ENCODE data around the gene FAM118B. TPM values are rescaled to one million over a fixed set of nuclear protein-coding genes. Genes with fewer than 3 reads are reported as not detected.

FAM118B gene
- total RNA-seq, 1 donor from 2014 or later = 11.7 TPM

- intact Hi-C loops (cut with micrococcal nuclease) = loop anchor here (10.0 kb wide), 1 partner anchor 592 kb away; the partner anchor contains the start of gene CHEK1
- no peak for DNase-seq
- peaks cover 4% of the 10 kb centered on the region for H3K36me3 Mint-ChIP-seq (ENCODE audit: low read depth)
- TF ChIP-seq CTCF (IDR thresholded peaks at IDR 0.05) = no peak
- H3K9me3 Mint-ChIP-seq = no peaks in the 10 kb centered on the region
- no peak overlapping the region for H3K27ac Mint-ChIP-seq
- peaks cover 31% of the 10 kb centered on the region for H3K4me1 Mint-ChIP-seq
- ATAC-seq (ENCODE audit: low read depth) = no peak
- POLR2A ChIA-PET = no interaction called here
- CTCF ChIA-PET = no interaction called here
- no peak overlapping the region for H3K4me3 Mint-ChIP-seq
- no peaks in the 10 kb centered on the region for H3K27me3 Mint-ChIP-seq
Observed at GRCh38 chr11:126216526-126217305, 5.1 kb downstream of the FAM118B start.

- Mint-ChIP-seq H3K9me3 (no peaks in the 10 kb centered on the region), H3K4me3 (no peak overlapping the region)
Observed at GRCh38 chr11:126217491-126217890, 5.9 kb downstream of the FAM118B start.

GRCh38 chr11:126219547-126219946 lies 8.0 kb downstream of the FAM118B start:
- POLR2A ChIA-PET = no interaction called here
- H3K27me3 Mint-ChIP-seq = no peaks in the 10 kb centered on the region
- ATAC-seq (ENCODE audit: low read depth) = no peak
- CTCF ChIA-PET = interaction anchor here (1.4 kb wide), 1 partner anchor 11 kb away, joined by 4 read pairs; no protein-coding TSS in a partner anchor
- intact Hi-C loops (cut with micrococcal nuclease) = loop anchor here (10.0 kb wide), 1 partner anchor 595 kb away; the partner anchor contains the start of gene CHEK1
- no peak for TF ChIP-seq CTCF (IDR thresholded peaks at IDR 0.05)
- H3K27ac Mint-ChIP-seq = no peak overlapping the region
- H3K4me1 Mint-ChIP-seq = peaks cover 17% of the 10 kb centered on the region
- DNase-seq = no peak
- no peak overlapping the region for H3K4me3 Mint-ChIP-seq
- no peaks in the 10 kb centered on the region for H3K9me3 Mint-ChIP-seq
- no peaks in the 10 kb centered on the region for H3K36me3 Mint-ChIP-seq (ENCODE audit: low read depth)

More at GRCh38 chr11:126217491-126217890, 5.9 kb downstream of the FAM118B start:
- ATAC-seq (ENCODE audit: low read depth) = no peak
- no peaks in the 10 kb centered on the region for H3K27me3 Mint-ChIP-seq
- TF ChIP-seq CTCF (IDR thresholded peaks at IDR 0.05) = no peak
- intact Hi-C loops (cut with micrococcal nuclease) = loop anchor here (10.0 kb wide), 1 partner anchor 593 kb away; the partner anchor contains the start of gene CHEK1
- no peak for DNase-seq
- H3K36me3 Mint-ChIP-seq (ENCODE audit: low read depth) = no peaks in the 10 kb centered on the region
- ChIA-PET CTCF (no interaction called here), POLR2A (no interaction called here)
- H3K4me1 Mint-ChIP-seq = peaks cover 24% of the 10 kb centered on the region
- H3K27ac Mint-ChIP-seq = no peak overlapping the region

- H3K36me3 Mint-ChIP-seq (ENCODE audit: low read depth) = peaks cover 10% of the 10 kb centered on the region
Observed at GRCh38 chr11:126224647-126225294, 13.2 kb downstream of the FAM118B start.

More at GRCh38 chr11:126224647-126225294, 13.2 kb downstream of the FAM118B start:
- DNase-seq (no peak), ATAC-seq (ENCODE audit: low read depth) (no peak)
- no peak overlapping the region for H3K27ac Mint-ChIP-seq
- intact Hi-C loops (cut with micrococcal nuclease) = no loop called here
- H3K4me3 Mint-ChIP-seq = no peak overlapping the region
- POLR2A ChIA-PET = no interaction called here
- no peak for TF ChIP-seq CTCF (IDR thresholded peaks at IDR 0.05)
- CTCF ChIA-PET = no interaction called here
- H3K27me3 Mint-ChIP-seq = no peaks in the 10 kb centered on the region
- H3K9me3 Mint-ChIP-seq = no peaks in the 10 kb centered on the region
- H3K4me1 Mint-ChIP-seq = no peaks in the 10 kb centered on the region

Data from activated B cell treated with CpG ODN at 0.5 μM for 24 hours (primary cell).